Activated CD8-positive, alpha-beta memory T cell treated with anti-CD3 and anti-CD28 coated beads, Interleukin-2, amount 50 U/mL, for 1 hour (primary cell): Measurements from ENCODE around the gene HOOK2.

Source experiments
- DNase-seq: peaks from one replicate; pipeline ENCODE4 v3.0.0-alpha.2; 2020; ENCODE audit errors: extremely low read depth

HOOK2 gene

GRCh38 chr19:12783291-12783848 is 8.0 kb upstream of the HOOK2 start:
- no peak for DNase-seq

- peak; percentile 92 for DNase-seq
Measured at GRCh38 chr19:12782424-12783290, 7.3 kb upstream of the HOOK2 start.

- peak; percentile 91 for DNase-seq
Measured at GRCh38 chr19:12782174-12782423, 6.7 kb upstream of the HOOK2 start.

GRCh38 chr19:12779162-12779993 is 4.0 kb upstream of the HOOK2 start:
- no peak for DNase-seq

DNA sequence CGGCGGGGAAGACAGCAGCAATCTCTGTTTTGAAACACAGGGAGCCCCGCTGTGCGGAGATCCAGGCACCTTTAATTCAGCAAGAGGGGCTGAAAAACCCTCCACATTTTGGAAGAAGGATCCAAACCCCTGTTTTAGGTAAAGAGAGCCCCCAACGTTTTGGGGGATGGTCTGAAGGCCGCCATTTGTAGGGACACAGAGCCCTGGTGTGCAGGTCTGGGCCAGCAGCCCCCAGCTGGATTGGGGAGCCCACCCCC is 3.5 kb upstream of the HOOK2 start:
- DNase-seq, result no peak

- DNase-seq, result no peak
Measured at GRCh38 chr19:12778017-12778904, 2.9 kb upstream of the HOOK2 start.

GRCh38 chr19:12777217-12778016 is 2.1 kb upstream of the HOOK2 start:
- no peak for DNase-seq

DNA sequence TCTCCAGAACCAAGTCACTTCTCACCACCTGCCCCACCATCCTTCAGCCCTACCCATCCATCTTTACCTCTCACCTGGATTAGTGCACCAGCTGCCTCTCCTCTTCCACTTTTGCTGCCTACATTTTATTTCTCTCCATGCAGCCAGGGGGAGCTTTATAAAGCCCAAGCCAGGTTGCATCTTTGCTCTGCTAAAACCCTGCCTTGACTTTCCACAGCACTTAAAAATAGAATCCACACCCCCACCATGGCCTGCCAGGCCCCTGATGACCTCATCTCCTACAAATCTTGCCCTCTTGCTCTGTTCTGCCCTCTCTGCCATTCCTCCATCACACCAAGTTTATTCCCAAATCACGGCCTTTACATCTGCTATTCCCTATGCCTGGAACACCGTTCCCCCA is 1.8 kb downstream of the HOOK2 start:
- DNase-seq, result no peak

GRCh38 chr19:12772323-12772722 is 3.0 kb downstream of the HOOK2 start:
- DNase-seq, result no peak

DNA sequence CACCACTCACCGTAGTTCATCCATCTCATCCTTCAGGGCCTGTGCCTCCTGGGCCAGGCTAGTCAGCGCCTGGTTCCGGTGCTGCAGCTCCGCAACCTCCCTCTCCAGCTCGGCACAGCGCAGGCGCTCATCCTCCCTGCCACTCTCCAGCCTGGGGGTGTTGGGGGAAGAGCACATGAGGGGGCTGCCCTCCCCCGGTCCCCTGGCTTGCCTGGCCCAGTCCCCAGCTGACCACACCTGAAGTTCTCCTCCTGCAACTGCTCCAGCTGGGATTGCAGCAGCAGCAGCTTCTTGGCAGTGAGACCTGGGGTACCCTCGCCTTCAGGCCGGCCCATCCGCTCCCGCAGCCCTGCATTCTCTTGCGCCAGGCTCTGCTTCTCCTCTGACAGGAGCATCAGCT is 4.4 kb downstream of the HOOK2 start:
- DNase-seq, result no peak

GRCh38 chr19:12769689-12770088 is 5.7 kb downstream of the HOOK2 start:
- DNase-seq, result no peak

DNA sequence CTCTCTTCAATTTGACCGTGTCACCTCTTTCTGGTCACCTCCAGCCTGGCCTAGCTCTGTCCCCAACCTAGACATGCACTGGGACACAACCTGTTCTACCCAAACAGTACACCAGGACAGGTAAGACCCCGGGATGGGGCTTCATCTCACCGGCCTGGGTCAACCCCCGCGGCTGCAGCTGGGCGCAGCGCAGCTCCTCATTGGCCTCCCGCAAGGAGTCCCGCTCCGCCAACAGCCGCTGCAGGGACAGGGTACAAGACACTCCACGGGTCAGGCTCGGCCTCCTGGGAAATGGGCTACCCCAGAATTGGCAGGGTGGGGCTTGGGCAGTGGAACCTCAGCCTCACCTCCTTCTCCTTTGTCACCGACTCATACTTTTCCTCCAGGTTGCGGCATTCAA is 7.7 kb downstream of the HOOK2 start:
- no peak for DNase-seq

DNA sequence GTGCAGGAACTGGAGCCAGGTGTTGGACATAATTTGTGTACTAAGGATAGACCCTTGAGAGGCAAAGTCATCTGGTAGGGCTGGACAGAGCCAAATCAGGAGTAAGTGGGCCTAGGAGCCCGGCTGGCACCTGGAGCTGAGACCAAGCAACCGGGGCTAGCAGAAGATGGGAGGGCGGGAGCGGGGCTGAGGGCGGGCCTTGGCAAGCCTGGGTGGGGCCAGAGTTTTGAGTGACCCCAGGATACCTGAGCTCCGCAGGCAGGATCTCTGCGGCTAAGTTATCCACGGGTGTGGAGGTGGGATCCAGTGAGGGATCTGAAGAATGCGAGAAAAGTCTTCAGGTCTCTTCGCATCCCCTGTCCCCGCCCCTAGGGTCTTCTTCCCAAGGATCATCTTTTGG is 8.2 kb downstream of the HOOK2 start:
- no peak for DNase-seq

DNA sequence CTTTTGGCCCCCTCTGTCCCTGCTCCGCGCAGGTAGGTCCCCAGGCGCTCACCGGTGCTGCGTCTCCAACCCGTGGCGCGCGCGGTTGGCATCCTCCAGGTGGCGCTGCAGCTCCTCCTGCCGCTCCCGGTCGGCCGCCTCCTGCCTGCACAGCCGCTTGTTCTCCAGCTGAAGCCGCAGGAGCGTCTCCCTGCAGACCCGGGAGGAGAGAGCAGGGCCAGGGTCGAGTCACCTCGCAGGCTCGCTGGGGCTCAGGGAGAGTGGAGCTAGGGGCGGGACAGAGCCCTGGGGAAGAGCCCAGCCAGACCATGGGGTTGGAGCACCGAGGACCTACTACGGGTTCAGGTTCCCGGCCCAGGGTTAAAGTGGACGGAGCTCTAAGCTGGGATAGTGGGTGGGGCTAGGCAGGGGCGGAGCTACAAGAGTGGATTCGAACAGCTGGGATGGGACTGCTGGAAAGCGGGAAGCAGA is 9.3 kb downstream of the HOOK2 start:
- DNase-seq, result no peak

DNA sequence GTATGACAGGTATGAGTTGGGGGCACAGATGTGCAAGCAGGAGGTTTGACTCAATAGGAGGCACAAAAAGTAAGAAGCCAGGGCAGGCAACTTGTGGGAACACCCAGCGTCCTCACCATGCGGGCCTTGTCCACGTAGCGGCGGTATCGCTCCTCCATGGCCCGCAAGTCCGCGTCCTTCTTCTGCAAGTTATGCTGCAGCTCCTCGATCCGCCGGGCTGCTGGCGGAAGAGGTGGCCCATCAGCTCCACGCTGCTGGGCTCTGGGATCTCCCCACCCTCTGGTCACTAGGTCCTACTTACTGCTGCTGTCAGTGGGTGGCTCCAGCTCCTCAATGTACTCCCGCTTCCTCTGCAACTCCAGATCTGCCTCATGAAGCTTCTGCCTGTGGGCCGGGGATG is 10.7 kb downstream of the HOOK2 start:
- DNase-seq, result no peak

GRCh38 chr19:12763100-12763499 is 12.3 kb downstream of the HOOK2 start:
- no peak for DNase-seq

DNA sequence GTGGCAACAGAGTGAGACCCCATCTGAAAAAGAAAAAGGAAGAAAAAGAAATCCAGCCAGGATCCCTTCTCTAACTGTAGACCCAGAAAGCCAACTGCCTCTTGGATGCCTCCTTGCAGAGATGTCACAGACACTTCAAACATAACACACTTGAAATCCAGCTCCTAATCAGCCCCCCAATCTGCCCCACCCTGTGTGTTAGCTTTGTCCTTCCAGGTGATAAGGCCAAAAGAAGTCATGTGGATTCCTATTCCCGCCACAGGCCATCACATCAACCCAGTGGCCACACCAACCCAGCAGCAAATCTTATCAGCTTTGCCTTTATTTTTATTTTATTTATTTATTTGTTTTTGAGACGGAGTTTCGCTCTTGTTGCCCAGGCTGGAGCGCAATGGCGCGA is 15.7 kb downstream of the HOOK2 start:
- no peak for DNase-seq

DNA sequence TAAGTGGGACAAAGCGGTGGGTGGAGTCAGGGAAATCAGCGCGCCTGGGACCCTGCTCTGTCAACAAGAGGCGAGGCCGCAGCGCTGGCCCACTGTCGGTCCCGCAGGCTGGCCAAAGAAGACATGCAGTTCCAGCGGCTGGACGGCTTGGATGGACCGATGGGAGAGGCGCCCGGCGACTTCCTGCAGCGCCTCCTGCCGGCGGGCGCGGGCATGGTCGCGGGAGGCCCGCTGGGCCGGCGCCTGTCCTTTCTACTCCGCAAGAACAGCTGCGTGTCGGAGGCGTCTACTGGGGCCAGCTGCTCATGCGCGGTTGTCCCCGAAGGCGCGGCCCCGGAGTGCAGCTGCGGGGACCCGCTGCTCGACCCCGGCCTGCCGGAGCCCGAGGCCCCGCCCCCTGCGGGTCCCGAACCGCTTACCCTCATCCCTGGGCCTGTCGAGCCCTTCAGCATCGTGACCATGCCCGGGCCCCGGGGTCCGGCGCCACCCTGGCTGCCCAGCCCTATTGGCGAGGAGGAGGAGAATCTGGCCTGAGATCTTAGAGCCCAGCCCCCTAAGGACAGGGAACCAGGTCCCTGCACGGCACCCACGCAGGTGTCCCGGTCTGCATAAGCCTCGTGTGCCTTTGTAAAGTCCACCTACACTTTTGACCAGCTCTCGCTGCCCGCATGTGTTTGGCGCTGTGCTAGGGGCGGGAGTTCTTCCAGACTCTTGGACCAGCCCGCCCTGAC is 17.6 kb downstream of the HOOK2 start:
- no peak for DNase-seq

- no peak for DNase-seq
Measured at GRCh38 chr19:12756150-12756883, 19.0 kb downstream of the HOOK2 start.
